Measurements from ENCODE around the gene LCE3C.

LCE3C gene

DNA sequence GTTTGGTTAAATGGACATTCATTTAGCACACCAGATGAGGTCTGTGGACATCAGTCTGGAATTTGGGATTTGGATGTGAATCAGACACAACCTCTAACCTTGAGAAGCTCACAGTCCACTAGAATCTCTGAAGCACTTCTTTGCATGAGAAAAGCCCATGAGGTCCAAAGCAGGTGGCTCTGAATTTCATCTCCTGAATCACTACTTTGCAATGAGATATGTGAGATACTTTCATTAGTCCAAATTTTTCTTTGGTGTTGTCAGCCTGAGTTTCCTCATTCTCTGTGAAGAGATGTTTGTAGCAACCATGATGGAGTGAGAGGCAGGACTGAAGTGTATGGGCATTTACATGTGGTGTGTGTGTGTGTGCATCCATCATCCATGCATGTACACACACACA is 46.6 kb downstream of the LCE3C start:
- TF ChIP-seq, protein P1, sequence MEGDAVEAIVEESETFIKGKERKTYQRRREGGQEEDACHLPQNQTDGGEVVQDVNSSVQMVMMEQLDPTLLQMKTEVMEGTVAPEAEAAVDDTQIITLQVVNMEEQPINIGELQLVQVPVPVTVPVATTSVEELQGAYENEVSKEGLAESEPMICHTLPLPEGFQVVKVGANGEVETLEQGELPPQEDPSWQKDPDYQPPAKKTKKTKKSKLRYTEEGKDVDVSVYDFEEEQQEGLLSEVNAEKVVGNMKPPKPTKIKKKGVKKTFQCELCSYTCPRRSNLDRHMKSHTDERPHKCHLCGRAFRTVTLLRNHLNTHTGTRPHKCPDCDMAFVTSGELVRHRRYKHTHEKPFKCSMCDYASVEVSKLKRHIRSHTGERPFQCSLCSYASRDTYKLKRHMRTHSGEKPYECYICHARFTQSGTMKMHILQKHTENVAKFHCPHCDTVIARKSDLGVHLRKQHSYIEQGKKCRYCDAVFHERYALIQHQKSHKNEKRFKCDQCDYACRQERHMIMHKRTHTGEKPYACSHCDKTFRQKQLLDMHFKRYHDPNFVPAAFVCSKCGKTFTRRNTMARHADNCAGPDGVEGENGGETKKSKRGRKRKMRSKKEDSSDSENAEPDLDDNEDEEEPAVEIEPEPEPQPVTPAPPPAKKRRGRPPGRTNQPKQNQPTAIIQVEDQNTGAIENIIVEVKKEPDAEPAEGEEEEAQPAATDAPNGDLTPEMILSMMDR (IDR thresholded peaks at IDR 0.05; ENCODE audit: low read length): no peak
- no peak for TF ChIP-seq EZH2 (IDR thresholded peaks at IDR 0.05; ENCODE audit: borderline replicate concordance, low read length)
- H2AFZ ChIP-seq (ENCODE audit: low read length): no peak overlapping the region
- H3K27me3 ChIP-seq (ENCODE audit: insufficient read depth, low read length): no peaks in the 10 kb centered on the region
- H3K9me3 ChIP-seq (ENCODE audit: low read length): no peaks in the 10 kb centered on the region
- H3K27ac ChIP-seq (ENCODE audit: low read depth, low read length, poor library complexity, severe bottlenecking): no peak overlapping the region
- H3K36me3 ChIP-seq (ENCODE audit: insufficient read depth, low read length): no peaks in the 10 kb centered on the region
- no peaks in the 10 kb centered on the region for H3F3A ChIP-seq (ENCODE audit: insufficient read depth, low read length)
- no peaks in the 10 kb centered on the region for H4K20me1 ChIP-seq (ENCODE audit: insufficient read depth, low read length)
- H3K79me2 ChIP-seq (ENCODE audit: insufficient read depth, low read length): no peaks in the 10 kb centered on the region
- H3K4me3 ChIP-seq (ENCODE audit: low read depth, low read length, poor library complexity, severe bottlenecking): no peak overlapping the region
- no peak overlapping the region for H3K9ac ChIP-seq (ENCODE audit: low read length)
- H3K9me2 ChIP-seq (ENCODE audit: low read depth, low read length): no peaks in the 10 kb centered on the region
- no peaks in the 10 kb centered on the region for H3K4me1 ChIP-seq (ENCODE audit: insufficient read depth, low read length, severe bottlenecking)
- no peak overlapping the region for H3K4me2 ChIP-seq (ENCODE audit: low read length)

Measured in OCI-LY1 (cell line).